OCI-LY7 (cell line): ENCODE data around the gene CDH15. TPM values are rescaled to one million over a fixed set of nuclear protein-coding genes. Genes with fewer than 3 reads are reported as not detected.

ENCODE experiments used
- BruUV-seq: library from RNA; stranded (reverse); fragments of 400-500 nt; replicated peaks from 2 replicates; lab custom pipeline; 2021; lab: Mats Ljungman, UMichigan
- CTCF ChIA-PET: fragments of 300-600 bp; sonication (Branson Sonifier 250); formaldehyde crosslinking; loops from one replicate; lab custom pipeline; 2022; ENCODE audit warnings: antibody characterized with exemption; ENCODE audit not compliant: unreplicated experiment; lab: Charles Lee
- POLR2A ChIA-PET: fragments of 300-600 bp; sonication (Branson Sonifier 250); formaldehyde crosslinking; loops from one replicate; lab custom pipeline; 2022; ENCODE audit warnings: antibody characterized with exemption; lab: Charles Lee
- DNase-seq: peaks from one replicate; pipeline ENCODE4 v3.0.0-alpha.2; 2015; ENCODE audit warnings: low spot score
- H2AFZ ChIP-seq: fragments of 200-600 bp; sonication (generic), shearing (Covaris generic); 2 replicates; pipeline ENCODE4 v1.6.1; 2014; ENCODE audit warnings: mild to moderate bottlenecking, antibody characterized with exemption, low read length, moderate library complexity
- H3K27ac ChIP-seq: fragments of 200-600 bp; sonication (generic); 2 replicates; pipeline ENCODE4 v1.5.1; 2014; ENCODE audit warnings: mixed run types, low read depth, mild to moderate bottlenecking, moderate library complexity, low read length, inconsistent platforms; ENCODE audit not compliant: poor library complexity, severe bottlenecking
- H3K36me3 ChIP-seq: fragments of 200-600 bp; sonication (generic); 2 replicates; pipeline ENCODE4 v1.6.1; 2014; ENCODE audit warnings: mild to moderate bottlenecking, antibody characterized with exemption, low read length, moderate library complexity, mixed read lengths; ENCODE audit not compliant: insufficient read depth
- H3K4me1 ChIP-seq: fragments of 200-600 bp; sonication (generic); 2 replicates; pipeline ENCODE4 v1.5.1; 2014; ENCODE audit warnings: mild to moderate bottlenecking, low read length; ENCODE audit not compliant: insufficient read depth, poor library complexity, severe bottlenecking
- H3K4me2 ChIP-seq: fragments of 200-600 bp; sonication (generic); 2 replicates; pipeline ENCODE4 v1.6.1; 2014; ENCODE audit warnings: mild to moderate bottlenecking, low read length
- H3K4me3 ChIP-seq: fragments of 200-600 bp; sonication (generic); 2 replicates; pipeline ENCODE4 v1.5.1; 2014; ENCODE audit warnings: mild to moderate bottlenecking, low read depth, low read length; ENCODE audit not compliant: poor library complexity, severe bottlenecking
- H3K79me2 ChIP-seq: fragments of 200-600 bp; sonication (generic); 2 replicates; pipeline ENCODE4 v1.6.1; 2016; ENCODE audit warnings: low read depth, mild to moderate bottlenecking, low read length, moderate library complexity, mixed read lengths; ENCODE audit not compliant: insufficient read depth
- H3K9me2 ChIP-seq: fragments of 200-600 bp; sonication (generic); 2 replicates; pipeline ENCODE4 v1.6.1; 2016; ENCODE audit warnings: mild to moderate bottlenecking, low read length, mixed read lengths; ENCODE audit not compliant: insufficient read depth
- H3K9me3 ChIP-seq: fragments of 200-600 bp; sonication (generic); 2 replicates; pipeline ENCODE4 v1.6.1; 2014; ENCODE audit warnings: mild to moderate bottlenecking, mixed run types, low read length, mixed read lengths
- H4K20me1 ChIP-seq: fragments of 200-600 bp; sonication (generic); 2 replicates; pipeline ENCODE4 v1.6.1; 2014; ENCODE audit warnings: mild to moderate bottlenecking, antibody characterized with exemption, low read length, moderate library complexity, mixed read lengths; ENCODE audit not compliant: insufficient read depth
- EZH2phosphoT487 ChIP-seq: fragments of 200-600 bp; sonication (generic); IDR thresholded peaks from 2 replicates; pipeline ENCODE4 v1.6.1; 2018; ENCODE audit warnings: low read depth, borderline replicate concordance, mild to moderate bottlenecking, mixed run types, antibody characterized with exemption, low read length, moderate library complexity, mixed read lengths
- intact Hi-C: fragments of 100-400 bp; cut with micrococcal nuclease; formaldehyde crosslinking; loops from one replicate; pipeline ENCODE4 v1.10.0; 2022; ENCODE audit not compliant: unreplicated experiment
- total RNA-seq, 2 experiments: library from RNA; depleted of rRNA in 1 of 2; stranded (reverse); fragments of >200 nt in 1 of 2; shearing (Covaris generic) in 1 of 2; gene quantifications; 2 replicates each; pipeline ENCODE4 v1.2.3, GENCODE V29; 2014 to 2022
- TF ChIP-seq, protein P1 (sequence below): fragments of 200-600 bp; sonication (generic); conservative IDR thresholded peaks from 2 replicates; pipeline ENCODE4 v1.5.1; 2014; ENCODE audit warnings: mild to moderate bottlenecking, antibody characterized with exemption, low read length, moderate library complexity, mixed read lengths

Gene CDH15
- total RNA-seq, 2 experiments from 2014 or later, result not detected

DNA sequence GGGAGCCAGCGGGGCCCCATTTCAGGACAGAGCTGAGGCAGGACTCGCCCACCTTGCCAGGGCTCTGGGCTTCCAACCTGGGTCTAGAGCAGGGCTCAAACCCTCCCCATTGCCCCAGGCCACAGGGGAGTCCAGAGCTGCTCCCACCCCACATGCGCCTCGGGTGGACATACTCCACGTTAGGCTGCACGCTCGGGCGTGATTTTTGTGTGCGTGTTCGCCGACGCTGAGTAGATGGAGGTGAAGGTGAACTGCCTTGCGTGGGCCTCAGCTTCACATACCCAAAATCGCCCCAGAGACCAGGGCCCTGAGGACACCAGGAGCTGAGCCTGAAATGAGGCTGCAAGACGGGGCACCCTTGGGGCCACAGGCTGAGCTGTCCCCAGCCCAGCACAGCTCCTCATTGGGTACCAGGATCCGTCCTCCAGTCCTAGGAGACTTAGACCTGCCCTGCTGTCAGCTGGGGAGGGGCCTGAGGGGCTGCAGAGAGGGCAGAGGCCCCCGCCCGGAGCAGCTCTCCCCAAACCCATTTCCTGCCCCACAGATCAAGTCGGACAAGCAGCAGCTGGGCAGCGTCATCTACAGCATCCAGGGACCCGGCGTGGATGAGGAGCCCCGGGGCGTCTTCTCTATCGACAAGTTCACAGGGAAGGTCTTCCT is 8.2 kb downstream of the CDH15 start:
- Histone ChIP-seq H4K20me1 (no peaks in the 10 kb centered on the region), H2AFZ (no peak overlapping the region), H3K79me2 (no peaks in the 10 kb centered on the region), H3K9me2 (no peaks in the 10 kb centered on the region), H3K4me2 (no peak overlapping the region), H3K36me3 (no peaks in the 10 kb centered on the region), H3K27ac (no peak overlapping the region), H3K4me3 (no peak overlapping the region), H3K4me1 (no peaks in the 10 kb centered on the region), H3K9me3 (no peaks in the 10 kb centered on the region)
- TF ChIP-seq, protein P1, sequence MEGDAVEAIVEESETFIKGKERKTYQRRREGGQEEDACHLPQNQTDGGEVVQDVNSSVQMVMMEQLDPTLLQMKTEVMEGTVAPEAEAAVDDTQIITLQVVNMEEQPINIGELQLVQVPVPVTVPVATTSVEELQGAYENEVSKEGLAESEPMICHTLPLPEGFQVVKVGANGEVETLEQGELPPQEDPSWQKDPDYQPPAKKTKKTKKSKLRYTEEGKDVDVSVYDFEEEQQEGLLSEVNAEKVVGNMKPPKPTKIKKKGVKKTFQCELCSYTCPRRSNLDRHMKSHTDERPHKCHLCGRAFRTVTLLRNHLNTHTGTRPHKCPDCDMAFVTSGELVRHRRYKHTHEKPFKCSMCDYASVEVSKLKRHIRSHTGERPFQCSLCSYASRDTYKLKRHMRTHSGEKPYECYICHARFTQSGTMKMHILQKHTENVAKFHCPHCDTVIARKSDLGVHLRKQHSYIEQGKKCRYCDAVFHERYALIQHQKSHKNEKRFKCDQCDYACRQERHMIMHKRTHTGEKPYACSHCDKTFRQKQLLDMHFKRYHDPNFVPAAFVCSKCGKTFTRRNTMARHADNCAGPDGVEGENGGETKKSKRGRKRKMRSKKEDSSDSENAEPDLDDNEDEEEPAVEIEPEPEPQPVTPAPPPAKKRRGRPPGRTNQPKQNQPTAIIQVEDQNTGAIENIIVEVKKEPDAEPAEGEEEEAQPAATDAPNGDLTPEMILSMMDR, result no peak
- no peak for TF ChIP-seq EZH2phosphoT487
- no peak for DNase-seq
- no TSS peak for BruUV-seq
- ChIA-PET CTCF (no interaction called here), POLR2A (no interaction called here)
- intact Hi-C loops, result no loop called here

DNA sequence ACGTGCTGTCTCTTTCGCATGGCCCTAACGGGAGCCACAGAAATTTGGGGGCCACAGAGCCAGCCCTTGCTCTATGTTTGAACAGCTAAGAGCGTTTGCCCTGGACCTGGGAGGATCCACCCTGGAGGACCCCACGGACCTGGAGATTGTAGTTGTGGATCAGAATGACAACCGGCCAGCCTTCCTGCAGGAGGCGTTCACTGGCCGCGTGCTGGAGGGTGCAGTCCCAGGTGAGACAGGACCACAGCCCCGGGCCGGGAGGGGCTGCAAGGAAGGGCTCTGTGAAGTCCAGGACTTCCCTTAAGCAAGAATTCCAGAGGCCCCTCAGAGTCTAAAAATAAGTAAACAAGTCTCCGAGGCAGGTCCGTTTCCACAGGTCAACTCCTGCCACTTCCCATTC is 11.9 kb downstream of the CDH15 start:
- no peak overlapping the region for H3K4me2 ChIP-seq
- no peaks in the 10 kb centered on the region for H4K20me1 ChIP-seq
- no peaks in the 10 kb centered on the region for H3K4me1 ChIP-seq
- TF ChIP-seq, protein P1, result no peak
- TF ChIP-seq EZH2phosphoT487, result no peak
- no peaks in the 10 kb centered on the region for H3K79me2 ChIP-seq
- H3K36me3 ChIP-seq, result no peaks in the 10 kb centered on the region
- no peak overlapping the region for H2AFZ ChIP-seq
- no peaks in the 10 kb centered on the region for H3K9me2 ChIP-seq
- no peak overlapping the region for H3K4me3 ChIP-seq
- DNase-seq, result no peak
- ChIA-PET POLR2A (interaction anchor here (0.6 kb wide), 1 partner anchor 9 kb away, joined by 3 read pairs; no protein-coding TSS in a partner anchor), CTCF (no interaction called here)
- intact Hi-C loops, result no loop called here
- H3K27ac ChIP-seq, result no peak overlapping the region
- no peaks in the 10 kb centered on the region for H3K9me3 ChIP-seq
- no TSS peak for BruUV-seq

DNA sequence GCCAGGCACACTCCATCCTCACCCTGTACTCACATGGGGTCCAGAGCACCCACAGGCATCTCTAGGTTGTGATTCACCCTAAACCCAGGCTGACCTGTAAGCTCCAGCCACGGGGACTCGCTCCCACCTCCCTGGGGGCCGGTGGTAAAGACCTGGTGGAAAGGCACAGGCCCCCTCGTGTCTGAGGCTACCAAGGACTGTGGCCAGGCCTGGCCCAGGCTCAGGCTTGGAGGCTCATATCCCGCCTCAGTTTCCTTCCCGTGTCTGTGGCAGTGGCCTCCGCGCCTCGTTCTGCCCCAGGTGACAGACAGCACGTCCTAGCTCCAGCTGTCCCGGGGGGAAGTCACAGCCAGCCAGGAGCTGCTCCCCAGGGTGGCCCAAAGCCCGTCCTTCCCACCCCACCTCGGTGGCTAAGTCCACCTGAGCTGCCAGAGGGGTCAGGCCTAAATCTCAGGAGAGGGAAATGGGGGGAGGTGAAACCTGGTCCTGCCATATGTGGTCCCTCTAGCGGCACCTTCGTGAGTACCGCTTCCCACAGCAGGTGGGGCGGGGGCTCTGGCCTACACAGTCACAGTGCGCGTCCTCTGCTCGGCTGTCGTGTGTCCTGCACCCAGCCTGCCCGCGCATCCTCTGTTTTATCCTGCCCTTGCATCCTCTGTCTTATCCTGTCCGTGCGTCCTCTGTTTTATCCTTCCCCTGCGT is 12.6 kb downstream of the CDH15 start:
- H4K20me1 ChIP-seq, result no peaks in the 10 kb centered on the region
- no peak overlapping the region for H3K27ac ChIP-seq
- intact Hi-C loops, result no loop called here
- no peaks in the 10 kb centered on the region for H3K4me1 ChIP-seq
- H3K79me2 ChIP-seq, result no peaks in the 10 kb centered on the region
- no peak for TF ChIP-seq EZH2phosphoT487
- TF ChIP-seq, protein P1, result no peak
- DNase-seq, result no peak
- no peaks in the 10 kb centered on the region for H3K36me3 ChIP-seq
- POLR2A ChIA-PET, result interaction anchor here (0.6 kb wide), 1 partner anchor 8 kb away, joined by 3 read pairs; no protein-coding TSS in a partner anchor
- no TSS peak for BruUV-seq
- no peak overlapping the region for H3K4me2 ChIP-seq
- no peak overlapping the region for H3K4me3 ChIP-seq
- no peaks in the 10 kb centered on the region for H3K9me3 ChIP-seq
- CTCF ChIA-PET, result no interaction called here
- H2AFZ ChIP-seq, result no peak overlapping the region
- H3K9me2 ChIP-seq, result no peaks in the 10 kb centered on the region
